Spleen (tissue), 11 donors: ENCODE results near the gene RD3L. TPM values are rescaled to one million over a fixed set of nuclear protein-coding genes. Genes with fewer than 3 reads are reported as not detected.

ENCODE experiments used
- DNase-seq: peaks from one replicate; pipeline ENCODE4 v3.0.0-alpha.2; 2020
- H3K27ac ChIP-seq, 8 donors: fragments of 200-600 bp; sonication (generic) in 7 of 8; 1 replicate in 4 of 8; 2 replicates in 4 of 8; pipeline versions ENCODE4 v1.5.0 to v1.8.0; 2016 to 2021; ENCODE audit warnings: inconsistent platforms in 4 of 8, mild to moderate bottlenecking in 4 of 8, moderate library complexity in 1 of 8
- H3K27me3 ChIP-seq, 7 donors: fragments of 200-600 bp; sonication (generic) in 6 of 7; replicated peaks in 1 of 7; 1 replicate in 4 of 7; 2 replicates in 3 of 7; pipeline versions ENCODE4 v1.5.0 to v1.8.0; 2016 to 2021; ENCODE audit warnings: inconsistent platforms in 3 of 7, mild to moderate bottlenecking in 1 of 7
- H3K36me3 ChIP-seq, 6 donors: fragments of 200-600 bp; sonication (generic) in 5 of 6; 1 replicate in 4 of 6; 2 replicates in 2 of 6; pipeline versions ENCODE4 v1.5.0 to v1.8.0; 2016 to 2021; ENCODE audit warnings: inconsistent platforms in 2 of 6
- H3K4me1 ChIP-seq, 6 donors: fragments of 200-600 bp; sonication (generic) in 5 of 6; 1 replicate in 3 of 6; 2 replicates in 3 of 6; pipeline versions ENCODE4 v1.5.0 to v1.8.0; 2016 to 2021; ENCODE audit warnings: inconsistent platforms in 3 of 6
- H3K4me3 ChIP-seq, 8 donors: fragments of 200-600 bp; sonication (generic) in 7 of 8; 1 replicate in 4 of 8; 2 replicates in 4 of 8; pipeline versions ENCODE4 v1.5.0 to v1.8.0; 2016 to 2021; ENCODE audit warnings: inconsistent platforms in 4 of 8, mild to moderate bottlenecking in 4 of 8, moderate library complexity in 2 of 8
- H3K9me3 ChIP-seq, 8 donors: fragments of 200-600 bp; sonication (generic) in 7 of 8; 1 replicate in 4 of 8; 2 replicates in 4 of 8; pipeline versions ENCODE4 v1.5.0 to v1.8.0; 2016 to 2021; ENCODE audit warnings: inconsistent platforms in 4 of 8
- CTCF ChIP-seq, 11 experiments: fragments of 200-600 bp in 7 of 11; fragments of 450-650 bp in 4 of 11; sonication (generic) in 4 of 11; IDR thresholded peaks in 8 of 11; conservative IDR thresholded peaks in 3 of 11; 1 replicate in 7 of 11; 2 replicates in 4 of 11; pipeline versions ENCODE4 v1.4.0 to v1.8.0; 2016 to 2021; ENCODE audit warnings: antibody characterized with exemption in 11 of 11, inconsistent platforms in 4 of 11, mild to moderate bottlenecking in 1 of 11
- POLR2A ChIP-seq, 3 donors: fragments of 450-650 bp; IDR thresholded peaks; one replicate each; pipeline ENCODE4 v1.5.1; 2017; ENCODE audit warnings: antibody characterized with exemption in 3 of 3, mild to moderate bottlenecking in 1 of 3
- POLR2AphosphoS5 ChIP-seq, 3 donors: sonication (generic); formaldehyde crosslinking; IDR thresholded peaks; one replicate each; pipeline ENCODE4 v1.5.1; 2017; ENCODE audit warnings: antibody characterized with exemption in 3 of 3
- WGBS, 5 donors: extraction: QIAGEN DNeasy Blood & Tissue Kit in 3 of 5; methylation state at CpG; one replicate each; pipeline versions ENCODE4 v1.1.5 to v1.1.7; 2013 to 2018; 5-methylcytosine and 5-hydroxymethylcytosine counted together
- intact Hi-C: fragments of 100-400 bp; cut with DNase I; formaldehyde crosslinking; loops from one replicate; pipeline ENCODE4 v1.15.0; 2023; ENCODE audit warnings: low total_unique reads
- polyA plus RNA-seq, 3 donors: library from polyadenylated mRNA; stranded (reverse); fragments of 200-250 nt; gene quantifications; one replicate each; pipeline ENCODE4 v1.2.1, GENCODE V29; 2013
- total RNA-seq, 7 donors: library from RNA; depleted of rRNA in 3 of 7; stranded (reverse); fragments of >200 nt in 3 of 7; fragmentation: NEBNext Ultra II Directional in 4 of 7; extraction: Animal tissue kit (Norgen Biotek cat#: 25700) in 4 of 7; gene quantifications; one replicate each; pipeline versions ENCODE4 v1.1.0 to v1.2.1, GENCODE V29; 2016 to 2021
- donor health status: healthy with polysubstance abuse.
- donor health status: DM: no; HTN: no; CAD: no; lungs with moderate emphysema.
- donor health status: DM: no; HTN: no; CAD: no.
- donor health status: Bipolar disorder and iron deficiency.
- donor health status: healthy.
- donor health status: DM: no; HTN: no; CAD: no.
- donor health status: DM: yes; HTN: yes; CAD: no.

The RD3L gene
- total and polyA plus RNA-seq, 10 donors, result not detected

- H3K9me3 ChIP-seq, result no peaks in the 10 kb centered on the region
- peaks cover 0 to 19% (median 7%) of the 10 kb centered on the region in 6 donors for H3K4me1 ChIP-seq
- 93 to 96% (median 94%) methylated on average over 14 of the region's 14 CpGs for WGBS, 5 donors
- H3K27ac ChIP-seq, result no peak overlapping the region
- no peaks in the 10 kb centered on the region for H3K27me3 ChIP-seq
- no peaks in the 10 kb centered on the region for H3K36me3 ChIP-seq
- no peak overlapping the region for H3K4me3 ChIP-seq
- intact Hi-C loops, result no loop called here
- TF ChIP-seq POLR2A (IDR thresholded peaks at IDR 0.05), result no peak
- no peak for TF ChIP-seq CTCF (IDR thresholded peaks at IDR 0.05 in 8 of 11, conservative IDR thresholded peaks at IDR 0.05 in 3 of 11)
- TF ChIP-seq POLR2AphosphoS5 (IDR thresholded peaks at IDR 0.05), result no peak
- DNase-seq, result no peak
Observed at GRCh38 chr14:103899833-103900232, 42.5 kb downstream of the RD3L start.

GRCh38 chr14:103899316-103899715 lies 43.0 kb downstream of the RD3L start:
- H3K4me1 ChIP-seq, result peaks cover 0 to 19% (median 7%) of the 10 kb centered on the region in 6 donors
- no peak for DNase-seq
- H3K9me3 ChIP-seq, result no peaks in the 10 kb centered on the region
- H3K27ac ChIP-seq, result no peak overlapping the region
- 43 to 75% (median 71%) methylated on average over 5 to 13 of the region's 13 CpGs for WGBS, 5 donors
- no peaks in the 10 kb centered on the region for H3K36me3 ChIP-seq
- TF ChIP-seq POLR2A (IDR thresholded peaks at IDR 0.05), result no peak
- no peak for TF ChIP-seq POLR2AphosphoS5 (IDR thresholded peaks at IDR 0.05)
- TF ChIP-seq CTCF (IDR thresholded peaks at IDR 0.05 in 8 of 11, conservative IDR thresholded peaks at IDR 0.05 in 3 of 11), result no peak
- H3K4me3 ChIP-seq, result no peak overlapping the region
- intact Hi-C loops, result no loop called here
- no peaks in the 10 kb centered on the region for H3K27me3 ChIP-seq

DNA sequence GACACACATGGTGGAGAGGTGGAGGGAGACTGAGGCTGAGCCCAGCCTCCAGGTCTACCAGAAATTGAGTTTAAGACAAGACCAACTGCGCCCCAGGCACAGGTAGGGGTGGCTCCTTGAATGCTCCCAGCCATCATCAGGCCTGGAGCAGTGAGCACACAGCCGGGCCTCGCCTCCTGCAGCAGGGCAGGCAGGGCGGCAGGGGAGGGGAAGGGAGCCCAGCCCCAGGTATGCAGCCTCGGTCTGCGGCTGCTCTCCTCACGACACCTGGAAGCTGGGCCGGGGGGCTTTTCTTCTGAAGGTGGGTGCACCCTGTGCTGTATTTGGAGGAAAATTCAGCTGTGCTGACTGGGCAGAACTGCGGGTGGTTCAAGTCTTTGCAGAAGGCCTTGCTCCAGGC lies 43.6 kb downstream of the RD3L start:
- no peak for TF ChIP-seq POLR2A (IDR thresholded peaks at IDR 0.05)
- TF ChIP-seq CTCF (IDR thresholded peaks at IDR 0.05 in 8 of 11, conservative IDR thresholded peaks at IDR 0.05 in 3 of 11), result no peak
- no peak for TF ChIP-seq POLR2AphosphoS5 (IDR thresholded peaks at IDR 0.05)
- Histone ChIP-seq H3K27me3 (no peaks in the 10 kb centered on the region), H3K9me3 (no peaks in the 10 kb centered on the region), H3K27ac (no peak overlapping the region), H3K36me3 (no peaks in the 10 kb centered on the region), H3K4me3 (no peak overlapping the region), H3K4me1 (peaks cover 0 to 21% (median 5%) of the 10 kb centered on the region in 6 donors)
- intact Hi-C loops, result no loop called here
- DNase-seq, result no peak
- 88 to 97% (median 89%) methylated on average over 3 to 9 of the region's 9 CpGs for WGBS, 5 donors

DNA sequence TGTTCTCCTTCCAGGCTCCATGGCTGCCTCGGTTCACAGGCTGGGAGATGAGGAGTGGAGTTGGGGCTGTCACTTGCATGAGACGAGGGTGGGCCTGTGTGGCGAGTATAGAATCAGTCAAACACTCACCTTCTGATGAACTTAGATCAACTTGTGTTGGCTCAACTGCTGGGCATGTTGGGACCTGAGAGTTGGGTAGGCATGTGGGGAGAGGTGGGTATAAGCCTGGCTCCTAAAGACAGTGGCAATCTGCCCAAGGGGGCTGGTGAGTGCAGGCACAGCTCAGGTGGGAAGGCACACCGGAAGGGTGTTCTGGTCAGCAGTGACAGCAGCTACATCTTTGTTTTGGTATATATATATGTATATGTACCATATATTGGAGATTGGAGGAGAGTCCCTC lies 44.1 kb downstream of the RD3L start:
- H3K36me3 ChIP-seq, result no peaks in the 10 kb centered on the region

More for the DNA sequence above, 44.1 kb downstream of the RD3L start:
- intact Hi-C loops, result no loop called here
- TF ChIP-seq CTCF (IDR thresholded peaks at IDR 0.05 in 8 of 11, conservative IDR thresholded peaks at IDR 0.05 in 3 of 11) (no peak), POLR2A (IDR thresholded peaks at IDR 0.05) (no peak), POLR2AphosphoS5 (IDR thresholded peaks at IDR 0.05) (no peak)
- H3K27me3 ChIP-seq, result no peaks in the 10 kb centered on the region
- H3K4me3 ChIP-seq, result no peak overlapping the region
- no peaks in the 10 kb centered on the region for H3K9me3 ChIP-seq
- H3K4me1 ChIP-seq, result peaks cover 0 to 21% (median 5%) of the 10 kb centered on the region in 6 donors
- 87 to 100% (median 93%) methylated on average over 4 of the region's 4 CpGs for WGBS, 5 donors
- no peak overlapping the region for H3K27ac ChIP-seq
- DNase-seq, result no peak
